ENCODE data around the gene ZNF385C. TPM values are rescaled to one million over a fixed set of nuclear protein-coding genes. Genes with fewer than 3 reads are reported as not detected.
"Not testable (repeated sequence)": the region's sequence is repeated elsewhere in the genome, so short reads cannot be mapped to it uniquely, and the experiment has no call there.

Gene ZNF385C
- total RNA-seq, result not detected
- under 1 TPM in 1 of 2 donors, not detected in 1; 0.49 TPM for polyA plus RNA-seq
- long read RNA-seq, donor 1, result 0 reads
- long read RNA-seq, donor 2, result 0 reads

DNA sequence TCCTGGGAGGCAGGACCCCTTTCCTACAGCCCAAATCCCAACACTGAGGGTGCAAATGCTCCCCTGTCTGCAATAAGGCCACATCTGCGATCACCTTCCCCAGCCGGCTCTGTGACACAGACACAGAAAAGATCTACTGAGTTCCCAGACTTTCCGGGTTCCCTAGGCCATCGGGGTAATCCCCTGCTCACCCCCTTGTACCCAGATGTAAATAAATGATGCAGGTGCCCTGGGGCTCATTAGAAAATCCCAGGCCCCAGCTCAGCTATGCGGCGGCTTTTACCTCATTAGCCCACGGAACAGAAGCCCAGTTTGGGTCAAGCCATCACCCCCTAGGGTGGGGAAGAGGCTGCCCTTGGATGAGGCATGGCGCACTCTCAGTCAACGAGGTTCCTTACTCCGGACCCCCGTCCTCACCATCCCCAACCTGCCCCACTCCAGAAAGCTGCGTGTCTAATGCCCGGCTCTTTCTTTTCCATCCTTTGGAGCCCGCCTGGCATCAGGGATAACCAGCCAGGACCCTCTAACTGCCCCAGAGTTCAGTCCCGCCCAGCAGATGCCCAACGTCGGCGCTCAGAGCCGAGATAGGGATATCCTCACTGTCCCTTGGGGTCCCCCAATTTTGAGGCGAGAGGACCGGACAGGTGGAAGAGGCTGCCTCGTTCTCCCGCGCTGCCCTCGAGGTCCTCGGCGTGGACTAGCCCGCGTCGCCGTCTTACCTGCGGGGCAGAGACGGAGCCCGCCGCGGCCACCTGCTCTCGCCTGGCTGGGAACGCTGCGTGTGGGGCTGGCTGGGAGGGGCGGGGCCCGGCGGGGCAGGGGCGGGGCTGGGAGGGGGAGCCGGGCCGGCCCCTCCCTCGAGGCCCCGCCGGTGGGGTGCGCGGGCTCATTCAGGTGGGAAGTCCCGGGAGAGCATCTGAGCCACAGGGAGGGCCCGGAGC, at the start of gene ZNF385C:
ZNF385C (minus strand) TSS at position 783 of the 941 bp plus-strand sequence. CDS start 35,417 bp downstream, outside the sequence.
- whole genome bisulfite sequencing, 2 donors, result 9 to 13% methylated on average over 47 to 52 of the region's 52 CpGs
- DNase-seq (no peak), ATAC-seq (ENCODE audit: low FRiP score) (no peak)
- no peaks in the 10 kb centered on the region for H3K27me3 ChIP-seq (ENCODE audit: control insufficient read depth in 1 of 2, insufficient read depth in 2 of 2, low read length in 1 of 2)
- intact Hi-C loops (cut with DNase I), result no loop called here
- no peak within 1 kb of the TSS for H3K4me3 ChIP-seq (ENCODE audit: low read length in 2 of 2)
- no peaks in the 10 kb centered on the region for H3K4me1 ChIP-seq (ENCODE audit: control insufficient read depth in 1 of 2, insufficient read depth in 2 of 2, low read length in 2 of 2)
- H3K9me3 ChIP-seq (ENCODE audit: control insufficient read depth, low read length), result no peaks in the 10 kb centered on the region
- H3K27ac ChIP-seq (ENCODE audit: low read depth in 1 of 2, low read length in 2 of 2), result no peak within 1 kb of the TSS
- H3K36me3 ChIP-seq (ENCODE audit: control insufficient read depth in 1 of 2, insufficient read depth in 2 of 2, low read length in 1 of 2), result no peaks in the 10 kb centered on the region

DNA sequence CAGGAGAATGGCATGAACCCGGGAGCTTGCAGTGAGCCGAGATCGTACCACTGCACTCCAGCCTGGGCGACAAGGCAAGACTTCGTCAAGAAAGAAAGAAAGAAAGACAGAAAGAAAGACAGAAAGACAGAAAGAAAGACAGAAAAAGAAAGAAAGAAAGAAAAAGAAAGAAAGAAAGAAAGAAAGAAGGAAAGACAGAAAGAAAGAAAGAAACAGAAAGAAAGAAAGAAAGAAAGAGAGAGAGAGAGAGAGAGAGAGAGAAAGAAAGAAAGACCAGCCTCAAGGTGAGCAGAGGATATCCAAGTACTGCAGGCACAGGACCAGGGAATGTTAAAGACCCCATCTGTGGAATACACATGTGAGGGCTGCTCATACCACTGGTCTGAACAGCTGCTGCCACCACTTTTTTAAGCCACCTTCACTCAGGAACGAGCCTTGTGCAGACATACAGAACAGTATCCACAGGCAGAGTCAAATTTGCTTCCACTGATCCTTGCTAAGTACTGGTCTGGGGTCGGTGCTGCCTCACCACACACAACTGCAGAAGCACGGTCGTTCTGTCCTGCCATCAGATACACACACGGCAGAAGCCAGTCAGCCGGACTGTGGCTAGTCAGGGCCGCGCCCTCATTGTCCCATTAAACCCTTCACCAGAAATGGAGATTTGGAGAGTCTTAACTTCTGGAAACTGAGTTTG, 48.8 kb upstream of the ZNF385C start:
- Histone ChIP-seq H3K27ac (ENCODE audit: low read depth in 1 of 2, low read length in 2 of 2) (no peak overlapping the region), H3K27me3 (ENCODE audit: control insufficient read depth in 1 of 2, insufficient read depth in 2 of 2, low read length in 1 of 2) (no peaks in the 10 kb centered on the region), H3K4me3 (ENCODE audit: low read length in 2 of 2) (no peak overlapping the region), H3K9me3 (ENCODE audit: control insufficient read depth, low read length) (no peaks in the 10 kb centered on the region), H3K36me3 (ENCODE audit: control insufficient read depth in 1 of 2, insufficient read depth in 2 of 2, low read length in 1 of 2) (no peaks in the 10 kb centered on the region), H3K4me1 (ENCODE audit: control insufficient read depth in 1 of 2, insufficient read depth in 2 of 2, low read length in 2 of 2) (peaks cover 0 to 2% of the 10 kb centered on the region in 2 donors)
- WGBS, 2 donors, result 89 to 91% methylated on average over 13 of the region's 13 CpGs
- ATAC-seq (ENCODE audit: low FRiP score), result no peak
- no peak for DNase-seq
- intact Hi-C loops (cut with DNase I), result no loop called here

DNA sequence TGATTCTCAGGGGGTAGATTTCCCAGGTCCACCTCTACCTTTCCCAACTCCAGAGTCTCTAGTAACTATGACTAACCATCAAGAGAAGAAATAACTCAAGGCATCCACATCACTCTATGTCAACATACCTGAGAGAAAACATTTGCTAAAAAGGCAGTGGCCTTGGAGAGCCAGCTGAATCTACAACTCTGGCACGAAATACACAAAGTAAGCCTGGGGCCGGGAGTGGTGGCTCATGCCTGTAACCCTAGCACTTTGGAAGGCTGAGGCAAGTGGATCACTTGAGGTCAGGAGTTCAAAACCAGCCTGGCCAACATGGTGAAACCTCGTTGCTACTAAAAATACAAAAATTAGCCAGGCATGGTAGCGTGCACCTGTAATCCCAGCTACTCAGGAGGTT, 44.9 kb upstream of the ZNF385C start:
- intact Hi-C loops (cut with DNase I), result not testable (repeated sequence)
- peak overlapping the region in 1 of 2 donors; percentile 39 for H3K27ac ChIP-seq (ENCODE audit: low read depth in 1 of 2, low read length in 2 of 2)

GRCh38 chr17:42142371-42142896, 44.2 kb upstream of the ZNF385C start:
- H3K36me3 ChIP-seq (ENCODE audit: control insufficient read depth in 1 of 2, insufficient read depth in 2 of 2, low read length in 1 of 2), result no peaks in the 10 kb centered on the region
- H3K4me1 ChIP-seq (ENCODE audit: control insufficient read depth in 1 of 2, insufficient read depth in 2 of 2, low read length in 2 of 2), result peaks cover 0 to 7% of the 10 kb centered on the region in 2 donors
- no peaks in the 10 kb centered on the region for H3K27me3 ChIP-seq (ENCODE audit: control insufficient read depth in 1 of 2, insufficient read depth in 2 of 2, low read length in 1 of 2)
- ATAC-seq (ENCODE audit: low FRiP score), result peak; percentile 39
- intact Hi-C loops (cut with DNase I), result no loop called here
- DNase-seq, result no peak
- H3K9me3 ChIP-seq (ENCODE audit: control insufficient read depth, low read length), result no peaks in the 10 kb centered on the region
- 17 to 21% methylated on average over 7 of the region's 7 CpGs for WGBS, 2 donors
- no peak overlapping the region for H3K4me3 ChIP-seq (ENCODE audit: low read length in 2 of 2)
- H3K27ac ChIP-seq (ENCODE audit: low read depth in 1 of 2, low read length in 2 of 2), result no peak overlapping the region

More for the DNA sequence above, 44.9 kb upstream of the ZNF385C start:
- WGBS, 2 donors, result 68 to 74% methylated on average over 4 of the region's 4 CpGs
- not testable (repeated sequence) for H3K36me3 ChIP-seq (ENCODE audit: control insufficient read depth in 1 of 2, insufficient read depth in 2 of 2, low read length in 1 of 2); H3K4me1 ChIP-seq (ENCODE audit: control insufficient read depth in 1 of 2, insufficient read depth in 2 of 2, low read length in 2 of 2); H3K9me3 ChIP-seq (ENCODE audit: control insufficient read depth, low read length); H3K27me3 ChIP-seq (ENCODE audit: control insufficient read depth in 1 of 2, insufficient read depth in 2 of 2, low read length in 1 of 2); H3K4me3 ChIP-seq (ENCODE audit: low read length in 2 of 2); DNase-seq; ATAC-seq (ENCODE audit: low FRiP score)

- Histone ChIP-seq H3K9me3 (ENCODE audit: control insufficient read depth, low read length) (no peaks in the 10 kb centered on the region), H3K4me3 (ENCODE audit: low read length in 2 of 2) (no peak overlapping the region), H3K27ac (ENCODE audit: low read depth in 1 of 2, low read length in 2 of 2) (no peak overlapping the region), H3K4me1 (ENCODE audit: control insufficient read depth in 1 of 2, insufficient read depth in 2 of 2, low read length in 2 of 2) (peaks cover 0 to 7% of the 10 kb centered on the region in 2 donors), H3K36me3 (ENCODE audit: control insufficient read depth in 1 of 2, insufficient read depth in 2 of 2, low read length in 1 of 2) (no peaks in the 10 kb centered on the region), H3K27me3 (ENCODE audit: control insufficient read depth in 1 of 2, insufficient read depth in 2 of 2, low read length in 1 of 2) (no peaks in the 10 kb centered on the region)
- no peak for ATAC-seq (ENCODE audit: low FRiP score)
- no peak for DNase-seq
- intact Hi-C loops (cut with DNase I), result no loop called here
- WGBS, 2 donors, result 75 to 80% methylated on average over 8 of the region's 8 CpGs
Measured at GRCh38 chr17:42141382-42141781, 43.1 kb upstream of the ZNF385C start.

DNA sequence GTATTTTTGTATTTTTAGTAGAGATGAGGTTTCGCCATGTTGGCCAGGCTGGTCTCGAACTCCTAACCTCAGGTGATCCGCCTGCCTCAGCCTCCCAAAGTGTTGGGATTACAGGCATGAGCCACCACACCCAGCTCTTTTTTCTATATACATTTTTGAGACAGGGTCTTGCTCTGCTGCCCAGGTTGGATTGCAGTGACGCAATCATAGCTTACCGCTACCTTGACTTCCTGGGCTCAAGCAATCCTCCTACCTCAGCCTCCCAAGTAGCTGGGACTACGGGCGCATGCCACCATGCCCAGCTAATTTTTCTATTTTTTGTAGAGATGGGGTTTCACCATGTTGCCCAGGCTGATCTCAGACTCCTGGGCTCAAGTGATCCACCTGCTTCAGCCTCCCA, 42.4 kb upstream of the ZNF385C start:
- 98 to 99% methylated on average over 7 of the region's 7 CpGs for WGBS, 2 donors
- H3K27me3 ChIP-seq (ENCODE audit: control insufficient read depth in 1 of 2, insufficient read depth in 2 of 2, low read length in 1 of 2); DNase-seq; ATAC-seq (ENCODE audit: low FRiP score); H3K4me1 ChIP-seq (ENCODE audit: control insufficient read depth in 1 of 2, insufficient read depth in 2 of 2, low read length in 2 of 2); H3K4me3 ChIP-seq (ENCODE audit: low read length in 2 of 2); intact Hi-C loops (cut with DNase I); H3K36me3 ChIP-seq (ENCODE audit: control insufficient read depth in 1 of 2, insufficient read depth in 2 of 2, low read length in 1 of 2); H3K9me3 ChIP-seq (ENCODE audit: control insufficient read depth, low read length); H3K27ac ChIP-seq (ENCODE audit: low read depth in 1 of 2, low read length in 2 of 2): not testable (repeated sequence)

- no peaks in the 10 kb centered on the region for H3K9me3 ChIP-seq (ENCODE audit: control insufficient read depth, low read length)
- no peak overlapping the region for H3K27ac ChIP-seq (ENCODE audit: low read depth in 1 of 2, low read length in 2 of 2)
- intact Hi-C loops (cut with DNase I), result no loop called here
- no peak for DNase-seq
- WGBS, 2 donors, result 68 to 69% methylated on average over 7 of the region's 7 CpGs
- peaks cover 0 to 7% of the 10 kb centered on the region in 2 donors for H3K4me1 ChIP-seq (ENCODE audit: control insufficient read depth in 1 of 2, insufficient read depth in 2 of 2, low read length in 2 of 2)
- H3K36me3 ChIP-seq (ENCODE audit: control insufficient read depth in 1 of 2, insufficient read depth in 2 of 2, low read length in 1 of 2), result no peaks in the 10 kb centered on the region
- H3K4me3 ChIP-seq (ENCODE audit: low read length in 2 of 2), result no peak overlapping the region
- H3K27me3 ChIP-seq (ENCODE audit: control insufficient read depth in 1 of 2, insufficient read depth in 2 of 2, low read length in 1 of 2), result no peaks in the 10 kb centered on the region
- ATAC-seq (ENCODE audit: low FRiP score), result no peak
Measured at GRCh38 chr17:42138749-42139492, 40.6 kb upstream of the ZNF385C start.

GRCh38 chr17:42136654-42137051, 38.4 kb upstream of the ZNF385C start:
- WGBS, 2 donors, result 71 to 74% methylated on average over 3 of the region's 3 CpGs

More at GRCh38 chr17:42136654-42137051, 38.4 kb upstream of the ZNF385C start:
- no peaks in the 10 kb centered on the region for H3K27me3 ChIP-seq (ENCODE audit: control insufficient read depth in 1 of 2, insufficient read depth in 2 of 2, low read length in 1 of 2)
- H3K9me3 ChIP-seq (ENCODE audit: control insufficient read depth, low read length), result no peaks in the 10 kb centered on the region
- H3K4me3 ChIP-seq (ENCODE audit: low read length in 2 of 2), result no peak overlapping the region
- H3K27ac ChIP-seq (ENCODE audit: low read depth in 1 of 2, low read length in 2 of 2), result no peak overlapping the region
- DNase-seq (no peak), ATAC-seq (ENCODE audit: low FRiP score) (no peak)
- peaks cover 0 to under 1% of the 10 kb centered on the region in 2 donors for H3K4me1 ChIP-seq (ENCODE audit: control insufficient read depth in 1 of 2, insufficient read depth in 2 of 2, low read length in 2 of 2)
- intact Hi-C loops (cut with DNase I), result no loop called here
- no peaks in the 10 kb centered on the region for H3K36me3 ChIP-seq (ENCODE audit: control insufficient read depth in 1 of 2, insufficient read depth in 2 of 2, low read length in 1 of 2)
